Pons (tissue), 1 donor: ENCODE data around the gene SYNM.

ENCODE experiments used
- DNase-seq: peaks from one replicate; pipeline ENCODE4 v3.0.0-alpha.2; 2016; ENCODE audit warnings: low spot score

The SYNM gene

GRCh38 chr15:99142562-99142961 is 37.7 kb downstream of the SYNM start:
- DNase-seq = no peak

- no peak for DNase-seq
Observed at GRCh38 chr15:99143242-99143641, 38.4 kb downstream of the SYNM start.

- DNase-seq = no peak
Observed at GRCh38 chr15:99143655-99144610, 39.1 kb downstream of the SYNM start.

GRCh38 chr15:99145005-99145404 is 40.1 kb downstream of the SYNM start:
- DNase-seq = no peak

DNA sequence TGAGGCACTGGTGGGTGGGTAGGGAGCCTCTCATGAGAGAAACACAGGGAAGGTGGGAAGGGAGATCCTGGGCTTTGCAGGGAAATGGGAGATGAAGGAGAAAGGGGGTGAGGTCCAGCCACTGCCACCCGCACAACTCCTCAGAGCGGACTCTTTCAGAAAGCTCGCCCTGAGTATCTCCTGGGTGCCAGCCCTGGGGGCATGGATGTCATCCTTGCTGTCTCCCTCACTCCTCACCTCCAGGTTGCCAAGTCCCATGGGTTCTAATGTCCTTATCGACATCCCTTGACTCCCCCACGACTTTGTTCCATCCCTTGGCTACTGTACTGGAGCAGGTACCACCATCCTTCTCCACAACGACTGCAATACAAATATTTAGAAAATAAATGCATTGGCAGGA is 40.9 kb downstream of the SYNM start:
- DNase-seq = no peak

DNA sequence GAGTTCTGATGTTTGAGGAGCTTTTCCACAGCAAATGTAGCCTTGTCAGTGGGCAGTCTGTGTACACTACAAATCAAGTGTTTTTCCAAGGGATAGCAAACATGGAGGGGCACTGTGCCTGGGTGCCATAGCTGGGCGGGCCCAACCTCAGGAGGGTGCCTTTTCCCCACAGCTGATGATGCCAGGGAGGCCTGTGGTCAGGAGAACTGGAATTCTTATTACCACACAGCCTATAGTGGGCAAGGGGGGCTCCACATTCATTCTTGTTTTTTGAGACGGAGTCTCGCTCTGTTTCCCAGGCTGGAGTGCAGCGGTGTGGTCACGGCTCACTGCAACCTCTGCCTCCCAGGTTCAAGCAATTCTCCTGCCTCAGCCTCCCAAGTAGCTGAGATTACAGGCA is 41.8 kb downstream of the SYNM start:
- DNase-seq = no peak

DNA sequence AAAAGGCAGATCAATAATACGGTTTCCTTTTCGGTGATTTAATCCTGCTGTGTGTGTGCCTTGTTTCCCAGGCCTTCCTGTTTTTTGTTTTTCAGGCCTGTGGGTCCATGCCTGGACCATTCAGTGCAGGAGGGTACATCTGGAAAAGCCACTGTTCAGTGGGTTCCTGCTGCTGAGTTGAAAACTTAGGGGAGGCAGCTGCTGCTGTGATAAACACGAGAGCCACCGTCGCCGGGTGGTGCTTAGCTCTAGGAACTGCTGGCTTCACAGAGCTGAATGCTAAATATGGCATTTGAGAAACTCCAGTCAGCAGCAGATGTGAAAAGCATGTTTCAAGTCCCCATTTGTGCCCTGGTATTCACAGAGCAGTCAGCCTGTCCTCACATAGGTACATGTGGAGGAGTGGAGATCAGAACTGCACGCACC is 44.0 kb downstream of the SYNM start:
- DNase-seq = peak; percentile 55

- DNase-seq = no peak
Observed at GRCh38 chr15:99149366-99149765, 44.5 kb downstream of the SYNM start.

DNA sequence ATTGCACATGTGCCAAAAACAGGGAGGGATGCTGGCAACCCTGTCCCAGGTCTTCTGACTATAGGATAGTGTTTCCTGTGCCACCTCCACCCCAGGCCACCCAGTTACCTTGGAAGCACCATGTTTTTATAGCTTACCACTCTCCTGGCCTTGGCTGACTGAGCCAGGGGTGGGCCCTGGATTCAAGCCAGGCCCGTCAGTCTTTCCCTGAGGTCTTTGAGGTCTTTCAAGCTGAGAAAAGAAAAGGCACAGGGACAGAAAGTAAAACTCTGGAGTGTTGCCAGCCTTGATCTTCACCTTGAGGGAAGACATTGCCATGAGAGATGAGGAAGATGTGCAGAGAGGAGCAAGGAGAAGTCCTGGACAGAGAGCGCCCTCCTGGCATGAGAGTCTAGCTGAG is 46.3 kb downstream of the SYNM start:
- no peak for DNase-seq

GRCh38 chr15:99153026-99153535 is 48.2 kb downstream of the SYNM start:
- no peak for DNase-seq

DNA sequence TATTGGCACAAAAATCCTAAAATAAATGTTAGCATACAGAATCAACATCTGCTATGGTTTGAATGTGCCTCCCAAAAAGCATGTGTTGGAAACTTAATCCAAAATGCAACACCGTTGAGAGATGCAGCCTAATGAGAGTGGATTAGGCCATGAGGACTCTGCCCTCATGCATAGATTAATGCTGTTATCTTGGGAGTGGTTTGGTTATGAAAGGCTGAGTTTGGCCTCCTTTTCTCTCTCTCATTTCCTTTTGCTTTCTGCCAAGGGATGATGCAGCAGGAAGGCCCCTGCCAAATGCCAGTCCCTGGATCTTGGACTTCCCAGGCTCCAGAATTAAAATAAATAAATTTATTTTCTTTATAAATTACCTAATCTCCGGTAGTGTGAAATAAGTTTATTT is 49.4 kb downstream of the SYNM start:
- no peak for DNase-seq

GRCh38 chr15:99155961-99156443 is 51.1 kb downstream of the SYNM start:
- no peak for DNase-seq

GRCh38 chr15:99157456-99157855 is 52.6 kb downstream of the SYNM start:
- no peak for DNase-seq

DNA sequence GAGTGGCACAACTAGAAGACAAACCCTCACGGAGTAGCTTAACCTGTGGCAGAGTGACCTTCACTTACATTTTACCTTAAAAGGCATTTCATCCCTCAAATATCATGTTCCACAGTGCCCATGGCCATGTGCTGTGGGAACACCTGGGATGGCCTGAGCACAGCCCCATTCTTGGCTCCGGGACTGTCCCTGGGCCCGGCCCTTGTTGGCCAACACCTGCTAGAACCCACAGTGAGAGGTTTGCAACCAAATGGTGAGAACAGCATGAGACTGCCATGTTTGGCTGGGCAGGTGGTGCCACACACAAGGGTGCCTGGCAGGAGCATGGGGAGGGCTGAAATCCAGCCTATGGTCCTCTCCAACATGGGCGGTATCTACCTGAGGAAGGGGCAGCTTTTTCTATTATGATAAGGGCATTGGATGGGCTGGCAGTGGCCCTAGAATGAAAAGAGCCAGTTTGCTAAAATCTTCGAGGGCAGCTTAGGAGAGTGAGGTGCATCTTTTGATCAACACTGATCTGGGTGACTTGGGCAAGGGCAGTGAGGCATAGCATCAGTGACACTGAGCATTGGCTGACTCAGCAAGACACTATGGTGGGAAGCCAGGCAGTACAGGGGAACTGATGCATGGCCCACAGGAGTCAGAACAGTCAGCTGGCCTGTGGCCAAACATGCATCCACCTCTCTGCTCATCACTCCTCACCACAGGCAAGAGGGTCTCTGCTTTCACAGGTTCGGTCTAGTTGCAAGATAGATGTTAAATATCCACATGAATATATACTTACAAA is 53.9 kb downstream of the SYNM start:
- DNase-seq = no peak

- DNase-seq = no peak
Observed at GRCh38 chr15:99163271-99164062, 58.6 kb downstream of the SYNM start.

GRCh38 chr15:99164119-99164518 is 59.2 kb downstream of the SYNM start:
- DNase-seq = no peak

DNA sequence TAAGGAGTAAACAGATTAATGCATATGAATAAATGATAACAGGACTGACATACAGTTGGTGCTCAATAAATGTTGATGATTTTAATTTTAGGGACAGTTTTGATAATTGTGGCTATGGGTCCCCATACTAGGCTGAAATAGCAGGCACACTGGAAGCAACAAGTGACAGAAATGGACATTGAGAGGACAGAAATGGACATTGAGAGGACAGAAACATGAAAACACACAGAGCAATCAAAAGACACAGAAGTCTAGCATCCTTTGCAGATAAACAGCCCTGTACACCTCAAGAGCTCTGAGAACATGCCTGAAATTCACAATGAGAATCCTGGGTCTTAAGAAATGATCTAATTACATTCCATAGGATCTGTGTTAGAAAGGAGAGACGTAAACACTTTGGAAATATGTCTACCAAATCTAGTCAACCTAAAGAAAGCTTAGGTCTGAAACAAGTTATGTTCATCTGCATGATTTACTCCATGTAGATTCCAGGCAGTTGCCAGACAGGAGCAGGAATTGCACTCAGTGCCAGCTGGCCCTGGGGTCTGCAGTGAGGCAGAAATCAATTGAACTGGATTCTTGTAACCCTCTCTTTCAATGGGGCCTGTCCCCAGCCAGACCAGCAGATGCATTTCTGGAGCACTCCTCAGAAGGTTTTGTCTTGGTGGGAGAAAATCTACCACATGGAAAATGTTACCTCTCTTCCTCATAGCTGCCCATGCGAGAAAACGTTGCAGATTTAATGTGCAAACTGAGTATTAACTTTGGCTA is 60.3 kb downstream of the SYNM start:
- no peak for DNase-seq

- DNase-seq = no peak
Observed at GRCh38 chr15:99165956-99166689, 61.2 kb downstream of the SYNM start.

- no peak for DNase-seq
Observed at GRCh38 chr15:99167201-99167600, 62.3 kb downstream of the SYNM start.

DNA sequence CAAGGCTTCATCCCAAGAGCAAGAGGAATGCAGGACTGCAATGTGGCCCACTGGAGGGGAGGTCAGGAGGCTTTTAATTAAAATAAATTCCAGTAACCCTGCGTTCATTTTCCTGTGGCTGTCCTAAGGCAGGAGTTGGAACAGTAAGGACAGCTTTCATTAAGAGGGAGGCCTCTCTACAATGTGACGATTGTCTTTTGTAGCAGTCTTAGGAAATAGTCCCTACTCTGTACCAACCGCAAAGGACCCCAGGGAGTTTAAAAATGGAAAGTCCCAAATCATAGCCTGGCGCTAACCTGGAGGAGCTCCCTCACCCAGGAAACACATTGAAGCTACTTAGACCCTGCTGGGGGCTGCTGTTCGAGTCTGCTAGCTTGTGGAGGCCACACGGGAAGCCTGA is 62.8 kb downstream of the SYNM start:
- DNase-seq = no peak
